ENCODE measurements around the gene RRP9. TPM values are rescaled to one million over a fixed set of nuclear protein-coding genes. Genes with fewer than 3 reads are reported as not detected.

The RRP9 gene
- total RNA-seq, 2 experiments from 2014 or later, result 29.2 to 29.6 TPM

DNA sequence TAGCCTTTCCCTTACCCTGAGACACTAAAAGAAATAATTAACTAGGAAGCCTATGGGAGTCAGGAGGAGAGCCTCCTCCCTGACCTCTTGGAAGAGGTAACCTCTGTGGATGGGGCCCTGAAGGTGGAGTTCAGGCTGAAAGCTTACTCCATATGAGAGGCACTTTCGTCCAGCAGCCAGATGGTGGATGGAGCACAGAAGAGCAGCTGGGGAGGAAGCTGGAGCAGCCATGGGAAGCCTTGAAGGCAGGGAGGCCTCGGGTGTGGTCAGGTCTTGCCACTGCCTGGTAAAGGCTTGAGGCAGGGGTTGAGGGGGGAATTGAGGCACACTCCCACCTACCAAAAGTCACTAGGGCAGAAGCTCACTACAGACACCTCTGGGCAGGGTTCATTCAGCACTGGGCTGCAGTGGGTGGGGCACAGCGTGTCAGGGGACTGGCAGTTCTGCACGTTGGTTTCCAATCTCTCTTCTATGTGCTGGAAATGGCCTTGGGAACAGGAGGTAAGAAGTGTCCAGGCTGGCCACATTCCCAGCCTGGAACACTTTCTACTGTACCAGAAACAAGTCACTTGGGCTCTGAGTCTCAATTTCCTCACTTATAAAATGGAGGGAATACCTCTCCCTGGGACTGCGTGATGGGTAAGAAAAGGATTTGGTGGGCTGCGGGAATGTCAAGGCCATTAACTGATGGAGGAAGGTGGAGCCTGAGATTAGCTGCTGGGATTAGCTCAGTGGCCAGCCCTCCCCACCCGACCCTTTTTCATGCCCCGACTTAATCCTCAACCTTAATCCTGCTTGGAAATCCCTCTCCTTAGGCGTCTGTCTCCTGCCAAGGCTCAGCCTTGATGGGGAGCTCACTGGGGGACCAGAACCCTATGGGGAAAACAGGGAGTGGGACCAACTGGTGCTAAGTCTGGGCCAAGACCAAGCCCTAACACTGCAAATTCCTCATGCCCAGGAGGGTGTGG lies 20.2 kb upstream of the RRP9 start:
- Mint-ChIP-seq H3K36me3 (ENCODE audit: low read depth) (no peaks in the 10 kb centered on the region), H3K27me3 (ENCODE audit: low read depth) (peaks cover 22% of the 10 kb centered on the region), H3K4me1 (ENCODE audit: low read depth) (peaks cover 6% of the 10 kb centered on the region), H3K4me3 (no peak overlapping the region), H3K9me3 (ENCODE audit: insufficient read depth) (no peaks in the 10 kb centered on the region), H3K27ac (no peak overlapping the region)
- DNase-seq, result no peak
- ChIA-PET POLR2A (no interaction called here), CTCF (interaction anchor here (1.2 to 6.3 kb wide), 3 partner anchors 12 to 20 kb away, joined by 4 to 35 read pairs (median 4); partner anchors contain the start of genes ABHD14A, ABHD14B and RRP9)
- no peak for ATAC-seq

DNA sequence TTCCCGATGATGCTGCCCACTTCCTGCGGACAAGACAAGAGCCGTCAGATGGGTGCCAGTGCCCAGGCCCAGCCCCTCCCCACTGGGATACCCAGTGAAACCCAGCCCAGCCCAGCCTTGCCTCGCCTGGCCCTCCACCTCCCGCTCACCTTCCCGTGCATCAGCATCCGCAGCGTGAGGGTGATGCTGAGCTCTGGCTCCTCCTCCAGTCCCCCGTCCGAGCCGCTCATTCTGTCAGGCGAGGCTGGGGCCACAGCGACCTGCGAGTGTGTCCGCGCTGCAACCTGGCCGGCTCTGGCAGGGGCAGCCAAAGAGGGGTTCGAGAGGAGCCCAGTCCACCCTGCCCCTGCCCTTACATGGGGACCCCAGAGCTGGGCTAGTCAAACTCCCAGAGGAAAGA lies 19.3 kb upstream of the RRP9 start:
- no peaks in the 10 kb centered on the region for H3K9me3 Mint-ChIP-seq (ENCODE audit: insufficient read depth)
- no peak for DNase-seq
- no peaks in the 10 kb centered on the region for H3K36me3 Mint-ChIP-seq (ENCODE audit: low read depth)
- ChIA-PET POLR2A (no interaction called here), CTCF (interaction anchor here (6.3 kb wide), 1 partner anchor 13 kb away, joined by 35 read pairs; the partner anchor contains the start of genes ABHD14A and ABHD14B)
- H3K27ac Mint-ChIP-seq, result no peak overlapping the region
- ATAC-seq, result no peak
- peaks cover 11% of the 10 kb centered on the region for H3K4me1 Mint-ChIP-seq (ENCODE audit: low read depth)
- no peak overlapping the region for H3K4me3 Mint-ChIP-seq
- H3K27me3 Mint-ChIP-seq (ENCODE audit: low read depth), result peaks cover 28% of the 10 kb centered on the region

GRCh38 chr3:51960386-51960785 lies 18.7 kb upstream of the RRP9 start:
- H3K4me1 Mint-ChIP-seq (ENCODE audit: low read depth), result peaks cover 11% of the 10 kb centered on the region
- ChIA-PET CTCF (no interaction called here), POLR2A (no interaction called here)
- no peak for DNase-seq
- ATAC-seq, result no peak
- H3K27ac Mint-ChIP-seq, result no peak overlapping the region
- H3K27me3 Mint-ChIP-seq (ENCODE audit: low read depth), result peaks cover 28% of the 10 kb centered on the region
- H3K9me3 Mint-ChIP-seq (ENCODE audit: insufficient read depth), result no peaks in the 10 kb centered on the region
- no peaks in the 10 kb centered on the region for H3K36me3 Mint-ChIP-seq (ENCODE audit: low read depth)
- H3K4me3 Mint-ChIP-seq, result no peak overlapping the region

DNA sequence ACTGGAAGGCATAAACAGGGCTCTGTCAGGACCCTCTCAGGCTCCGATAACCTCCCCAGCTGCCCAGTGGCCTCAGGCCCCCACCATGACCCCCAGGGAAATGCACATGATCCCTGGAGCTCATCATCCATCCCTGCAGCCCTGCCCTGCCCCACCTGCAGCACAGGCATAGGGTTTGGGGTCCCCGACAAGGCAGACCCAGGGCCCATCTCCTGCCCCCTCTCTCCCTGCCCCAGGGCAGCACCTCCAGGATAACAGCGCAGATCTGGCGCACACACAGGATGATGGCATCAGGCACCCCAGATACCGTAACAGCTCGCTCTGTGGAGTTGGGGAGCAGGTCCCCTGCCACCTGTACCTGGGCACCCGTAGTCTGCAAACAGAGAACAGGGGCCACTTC lies 17.9 kb upstream of the RRP9 start:
- Mint-ChIP-seq H3K4me3 (no peak overlapping the region), H3K27me3 (ENCODE audit: low read depth) (peaks cover 32% of the 10 kb centered on the region), H3K9me3 (ENCODE audit: insufficient read depth) (no peaks in the 10 kb centered on the region), H3K27ac (no peak overlapping the region), H3K4me1 (ENCODE audit: low read depth) (peaks cover 13% of the 10 kb centered on the region), H3K36me3 (ENCODE audit: low read depth) (no peaks in the 10 kb centered on the region)
- ATAC-seq, result no peak
- ChIA-PET CTCF (no interaction called here), POLR2A (no interaction called here)
- DNase-seq, result no peak

DNA sequence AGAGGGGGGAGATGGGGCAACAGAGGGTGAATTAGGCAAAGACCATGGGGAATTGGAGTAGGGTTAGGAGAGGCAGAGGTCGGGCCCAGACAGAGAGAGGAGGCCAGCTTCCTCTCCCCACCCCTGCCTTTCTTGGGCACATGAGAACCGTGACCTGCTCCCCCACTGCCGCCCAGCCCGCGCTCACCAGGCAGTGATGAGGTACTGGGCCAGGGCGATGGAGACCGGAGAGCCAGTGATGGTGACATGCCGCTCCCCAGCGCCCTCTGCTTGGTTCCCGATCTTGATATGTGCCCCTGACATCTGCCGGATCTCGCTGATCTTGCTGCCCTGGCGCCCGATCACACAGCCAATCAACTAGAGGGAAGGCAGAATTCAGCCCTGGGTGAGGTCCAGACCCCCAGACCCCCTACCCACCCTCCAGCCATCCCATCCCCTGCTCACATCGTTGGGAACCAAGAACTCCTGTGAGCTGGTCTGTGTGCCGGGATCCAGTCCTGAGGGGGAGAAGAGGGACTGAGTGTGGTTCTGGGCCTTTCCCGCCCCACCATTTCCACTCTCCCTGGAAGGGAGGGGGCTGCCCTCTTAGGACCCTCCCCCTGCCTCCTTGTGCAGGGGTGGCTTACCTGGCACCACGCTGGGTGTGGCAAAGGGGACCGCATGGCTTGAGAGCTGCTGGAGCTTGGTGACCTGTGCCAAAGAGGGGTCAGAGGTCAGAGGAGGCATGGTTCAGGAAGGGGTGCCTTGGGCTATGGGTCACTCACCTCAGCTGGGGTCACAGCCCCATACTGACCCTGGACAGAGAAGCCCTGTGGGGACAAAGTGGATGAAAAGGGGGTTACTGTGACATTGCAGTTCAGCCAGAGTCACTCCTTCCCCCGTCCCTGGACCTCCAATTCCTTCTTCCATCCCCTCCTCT lies 17.2 kb upstream of the RRP9 start:
- ChIA-PET POLR2A (no interaction called here), CTCF (no interaction called here)
- no peak for ATAC-seq
- Mint-ChIP-seq H3K36me3 (ENCODE audit: low read depth) (no peaks in the 10 kb centered on the region), H3K27ac (no peak overlapping the region), H3K9me3 (ENCODE audit: insufficient read depth) (no peaks in the 10 kb centered on the region), H3K4me3 (no peak overlapping the region), H3K4me1 (ENCODE audit: low read depth) (peaks cover 13% of the 10 kb centered on the region), H3K27me3 (ENCODE audit: low read depth) (peaks cover 40% of the 10 kb centered on the region)
- no peak for DNase-seq

DNA sequence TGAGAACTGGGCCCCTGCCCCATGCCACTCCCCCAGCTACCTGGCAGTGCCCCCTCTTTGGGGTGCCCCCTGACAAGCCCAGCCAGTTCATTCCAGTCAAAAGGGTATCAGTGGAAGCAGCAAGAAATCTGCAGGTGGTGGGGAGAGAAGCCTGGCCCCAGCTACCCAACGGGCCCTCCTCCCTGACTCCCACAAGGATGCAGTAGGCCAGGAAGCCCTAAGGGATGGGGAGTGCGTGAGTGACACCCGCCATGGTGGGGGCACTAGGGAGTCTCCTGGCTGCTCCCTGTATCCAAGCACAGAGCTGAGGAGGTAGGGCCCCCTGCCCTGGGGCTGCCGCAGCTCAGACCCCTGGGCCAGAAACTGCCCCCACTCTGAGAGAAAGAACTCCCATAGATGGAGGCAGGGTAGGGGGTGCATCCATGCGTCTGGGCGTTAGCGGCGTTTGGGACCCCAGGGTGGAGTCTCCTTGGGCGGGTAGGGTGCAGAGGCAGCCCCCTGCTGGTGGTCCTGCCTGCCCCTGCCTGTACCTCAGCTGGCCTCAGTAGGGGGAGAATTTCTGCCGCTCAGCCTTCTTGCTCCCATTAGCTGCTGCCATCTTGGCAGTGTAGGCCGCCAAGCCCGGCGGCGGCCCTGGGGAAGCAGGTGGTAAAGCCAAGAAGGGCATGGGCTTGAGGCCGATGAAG lies 16.0 kb upstream of the RRP9 start:
- Mint-ChIP-seq H3K36me3 (ENCODE audit: low read depth) (no peaks in the 10 kb centered on the region), H3K4me1 (ENCODE audit: low read depth) (peaks cover 13% of the 10 kb centered on the region), H3K9me3 (ENCODE audit: insufficient read depth) (no peaks in the 10 kb centered on the region), H3K27me3 (ENCODE audit: low read depth) (peaks cover 47% of the 10 kb centered on the region), H3K4me3 (no peak overlapping the region), H3K27ac (no peak overlapping the region)
- ATAC-seq (no peak), DNase-seq (no peak)
- ChIA-PET CTCF (interaction anchor here (0.9 kb wide), 1 partner anchor 16 kb away, joined by 3 read pairs; the partner anchor contains the start of gene RRP9), POLR2A (no interaction called here)

GRCh38 chr3:51955893-51956770 lies 14.4 kb upstream of the RRP9 start:
- peak; percentile 70 for ATAC-seq
- H3K27ac Mint-ChIP-seq, result no peak overlapping the region
- H3K27me3 Mint-ChIP-seq (ENCODE audit: low read depth), result peaks cover 43% of the 10 kb centered on the region
- H3K4me3 Mint-ChIP-seq, result no peak overlapping the region
- peaks cover 13% of the 10 kb centered on the region for H3K4me1 Mint-ChIP-seq (ENCODE audit: low read depth)
- peak; percentile 38 for DNase-seq
- no peaks in the 10 kb centered on the region for H3K9me3 Mint-ChIP-seq (ENCODE audit: insufficient read depth)
- H3K36me3 Mint-ChIP-seq (ENCODE audit: low read depth), result no peaks in the 10 kb centered on the region
- ChIA-PET CTCF (interaction anchor here (1.0 to 1.2 kb wide), 2 partner anchors 13 to 14 kb away, joined by 3 to 5 read pairs; partner anchors contain the start of gene RRP9), POLR2A (no interaction called here)

GRCh38 chr3:51955175-51955892 lies 13.6 kb upstream of the RRP9 start, which contains the start of gene GPR62:
GPR62 (plus strand) TSS chr3:51955381; CDS start chr3:51955653, 272 bp downstream.
- Mint-ChIP-seq H3K27ac (no peak within 1 kb of the TSS), H3K27me3 (ENCODE audit: low read depth) (peaks cover 43% of the 10 kb centered on the region), H3K9me3 (ENCODE audit: insufficient read depth) (no peaks in the 10 kb centered on the region), H3K4me1 (ENCODE audit: low read depth) (peaks cover 13% of the 10 kb centered on the region), H3K36me3 (ENCODE audit: low read depth) (no peaks in the 10 kb centered on the region), H3K4me3 (no peak within 1 kb of the TSS)
- no peak for DNase-seq
- CTCF ChIA-PET, result interaction anchor here (1.0 to 1.2 kb wide), 2 partner anchors 13 to 14 kb away, joined by 3 to 5 read pairs; partner anchors contain the start of gene RRP9
- no peak for ATAC-seq
- POLR2A ChIA-PET, result no interaction called here

DNA sequence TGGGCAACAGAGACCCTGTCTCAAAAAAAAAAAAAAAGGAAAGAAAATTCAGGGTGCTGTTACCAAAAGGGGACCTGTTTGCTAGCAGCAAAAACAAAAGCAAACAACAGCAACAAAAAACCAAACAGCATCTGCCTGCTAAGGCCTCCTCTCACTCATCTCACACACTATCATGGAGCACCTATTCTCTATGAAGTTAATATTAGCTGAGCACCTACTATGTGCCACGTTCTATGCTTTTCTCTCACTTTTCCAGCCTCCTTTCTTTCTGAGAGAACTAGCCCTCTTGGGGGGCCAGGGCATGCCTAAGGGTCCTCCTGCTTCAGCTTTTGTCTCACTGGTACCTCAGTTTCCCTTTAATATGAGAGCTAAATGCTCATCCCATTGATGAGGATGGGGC lies 13.0 kb upstream of the RRP9 start:
- POLR2A ChIA-PET, result no interaction called here
- no peaks in the 10 kb centered on the region for H3K36me3 Mint-ChIP-seq (ENCODE audit: low read depth)

DNA sequence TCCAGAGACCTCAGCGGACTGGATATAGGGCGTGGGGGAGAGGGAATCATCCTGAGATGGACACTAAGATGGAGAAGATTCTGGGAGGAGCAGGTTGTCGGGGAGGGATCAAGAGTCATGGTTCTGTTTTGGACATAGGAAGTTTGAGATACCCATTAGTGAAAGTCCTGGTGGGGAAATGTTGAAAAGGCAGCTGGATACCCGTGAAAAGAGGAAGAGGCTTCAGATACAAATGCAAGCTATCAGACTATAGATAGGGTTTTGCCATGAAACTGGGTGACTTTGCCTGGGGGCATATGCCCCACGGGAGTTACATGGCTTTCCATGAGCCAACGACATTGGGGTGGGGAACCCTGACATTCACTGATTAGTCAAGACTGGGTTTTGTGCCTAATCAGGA lies 12.4 kb upstream of the RRP9 start:
- no peak for ATAC-seq
- peaks cover 13% of the 10 kb centered on the region for H3K4me1 Mint-ChIP-seq (ENCODE audit: low read depth)
- POLR2A ChIA-PET, result no interaction called here

More for the DNA sequence above, 13.0 kb upstream of the RRP9 start:
- H3K27ac Mint-ChIP-seq, result no peak overlapping the region
- no peak overlapping the region for H3K4me3 Mint-ChIP-seq
- DNase-seq (no peak), ATAC-seq (no peak)
- H3K9me3 Mint-ChIP-seq (ENCODE audit: insufficient read depth), result no peaks in the 10 kb centered on the region
- CTCF ChIA-PET, result interaction anchor here (1.0 to 2.0 kb wide), 4 partner anchors 12 to 46 kb away, joined by 3 to 7 read pairs (median 4); partner anchors contain the start of gene RRP9
- H3K4me1 Mint-ChIP-seq (ENCODE audit: low read depth), result peaks cover 13% of the 10 kb centered on the region
- peaks cover 43% of the 10 kb centered on the region for H3K27me3 Mint-ChIP-seq (ENCODE audit: low read depth)

More for the DNA sequence above, 12.4 kb upstream of the RRP9 start:
- no peak for DNase-seq
- H3K4me3 Mint-ChIP-seq, result no peak overlapping the region
- H3K27me3 Mint-ChIP-seq (ENCODE audit: low read depth), result peaks cover 43% of the 10 kb centered on the region
- no peaks in the 10 kb centered on the region for H3K9me3 Mint-ChIP-seq (ENCODE audit: insufficient read depth)
- H3K27ac Mint-ChIP-seq, result no peak overlapping the region
- no peaks in the 10 kb centered on the region for H3K36me3 Mint-ChIP-seq (ENCODE audit: low read depth)
- CTCF ChIA-PET, result interaction anchor here (0.7 to 2.0 kb wide), 5 partner anchors 13 to 132 kb away, joined by 3 to 7 read pairs (median 4); partner anchors contain the start of genes ABHD14B and RRP9

All from activated CD8-positive, alpha-beta T cell treated with anti-CD3 and anti-CD28 coated beads, Interleukin-2, amount 10 ng/mL, durations not matched to agents 7 days and 5 days (primary cell).